Measurements from ENCODE around the gene EVX2. TPM values are rescaled to one million over a fixed set of nuclear protein-coding genes. Genes with fewer than 3 reads are reported as not detected.

Gene EVX2
- polyA plus RNA-seq, 1 donor from 2014 or later, result not detected

GRCh38 chr2:176096986-176097819 is 13.4 kb upstream of the EVX2 start:
- no peaks in the 10 kb centered on the region for H3F3A ChIP-seq (ENCODE audit: insufficient read depth, low read length, poor library complexity, severe bottlenecking)
- no peak overlapping the region for H3K9ac ChIP-seq (ENCODE audit: low read length)
- H3K79me2 ChIP-seq (replicated peaks; ENCODE audit: insufficient read depth, low read length), result no peaks in the 10 kb centered on the region
- H3K36me3 ChIP-seq (ENCODE audit: insufficient read depth, low read length), result no peaks in the 10 kb centered on the region
- no peak for TF ChIP-seq MXI1 (conservative IDR thresholded peaks at IDR 0.05; ENCODE audit: poor library complexity, severe bottlenecking)
- TF ChIP-seq SMC3 (conservative IDR thresholded peaks at IDR 0.05; ENCODE audit: poor library complexity), result peak; percentile 84
- no peak for TF ChIP-seq REST (IDR thresholded peaks at IDR 0.05; ENCODE audit: borderline replicate concordance)
- peak; percentile 86 for TF ChIP-seq RAD21 (conservative IDR thresholded peaks at IDR 0.05)
- peak; percentile 86 for TF ChIP-seq CTCF (IDR thresholded peaks at IDR 0.05; ENCODE audit: poor library complexity, severe bottlenecking)
- TF ChIP-seq EZH2 (IDR thresholded peaks at IDR 0.05; ENCODE audit: borderline replicate concordance, insufficient read depth, low read length, poor library complexity, severe bottlenecking), result no peak
- TF ChIP-seq TAF1 (IDR thresholded peaks at IDR 0.05; ENCODE audit: low read depth), result no peak
- no peak for TF ChIP-seq EP300 (conservative IDR thresholded peaks at IDR 0.05; ENCODE audit: poor library complexity, severe bottlenecking)
- TF ChIP-seq POLR2AphosphoS5 (IDR thresholded peaks at IDR 0.05), result no peak
- no peaks in the 10 kb centered on the region for H4K20me1 ChIP-seq (ENCODE audit: insufficient read depth)
- H3K9me2 ChIP-seq (ENCODE audit: insufficient read depth, low read length), result no peaks in the 10 kb centered on the region
- peak overlapping the region; percentile 44 for H3K4me2 ChIP-seq (ENCODE audit: low read length)
- H3K9me3 ChIP-seq (ENCODE audit: low read length), result peaks cover 7% of the 10 kb centered on the region
- H3K4me3 ChIP-seq (ENCODE audit: low read length), result peak overlapping the region; percentile 64
- H3K27me3 ChIP-seq (ENCODE audit: insufficient read depth, low read depth, low read length), result peaks cover 99% of the 10 kb centered on the region
- no peak overlapping the region for H2AFZ ChIP-seq (ENCODE audit: low read depth, low read length)
- no peak overlapping the region for H3K27ac ChIP-seq (ENCODE audit: low read length)

- Histone ChIP-seq H3F3A (ENCODE audit: insufficient read depth, low read length, poor library complexity, severe bottlenecking) (no peaks in the 10 kb centered on the region), H3K9ac (ENCODE audit: low read length) (no peak overlapping the region), H3K9me2 (ENCODE audit: insufficient read depth, low read length) (no peaks in the 10 kb centered on the region), H2AFZ (ENCODE audit: low read depth, low read length) (no peak overlapping the region), H3K27ac (ENCODE audit: low read length) (no peak overlapping the region), H3K4me3 (ENCODE audit: low read length) (no peak overlapping the region), H3K4me2 (ENCODE audit: low read length) (no peak overlapping the region), H3K79me2 (replicated peaks; ENCODE audit: insufficient read depth, low read length) (no peaks in the 10 kb centered on the region), H3K27me3 (ENCODE audit: insufficient read depth, low read depth, low read length) (peaks cover 99% of the 10 kb centered on the region), H3K9me3 (ENCODE audit: low read length) (peaks cover 7% of the 10 kb centered on the region), H4K20me1 (ENCODE audit: insufficient read depth) (no peaks in the 10 kb centered on the region), H3K36me3 (ENCODE audit: insufficient read depth, low read length) (no peaks in the 10 kb centered on the region)
- TF ChIP-seq POLR2AphosphoS5 (IDR thresholded peaks at IDR 0.05) (peak; percentile 64), EZH2 (IDR thresholded peaks at IDR 0.05; ENCODE audit: borderline replicate concordance, insufficient read depth, low read length, poor library complexity, severe bottlenecking) (no peak)
Observed at GRCh38 chr2:176096243-176096985, 12.7 kb upstream of the EVX2 start.
